ENCODE measurements around the gene CAD. TPM values are rescaled to one million over a fixed set of nuclear protein-coding genes. Genes with fewer than 3 reads are reported as not detected.

The CAD gene
- total and polyA plus RNA-seq, 4 donors: 6.3 to 23.2 (median 13.5) TPM

- no peaks in the 10 kb centered on the region for H3K27me3 ChIP-seq (ENCODE audit: control insufficient read depth in 4 of 4, insufficient read depth in 4 of 4, low read length in 3 of 4)
- H3K4me1 ChIP-seq (ENCODE audit: control insufficient read depth in 4 of 4, insufficient read depth in 4 of 4, low read length in 3 of 4): no peaks in the 10 kb centered on the region
- WGBS: 95% methylated on average over 19 of the region's 19 CpGs
- H3K9ac ChIP-seq (ENCODE audit: low read depth in 1 of 2, low read length in 2 of 2): no peak overlapping the region
- DNase-seq (ENCODE audit: low spot score): no peak
- H3K27ac ChIP-seq (ENCODE audit: low read depth in 1 of 2, low read length in 2 of 2): no peak overlapping the region
- H3K36me3 ChIP-seq (ENCODE audit: control insufficient read depth in 4 of 4, insufficient read depth in 3 of 4, low read depth in 1 of 4, low read length in 3 of 4): peaks cover 23 to 58% (median 48%) of the 10 kb centered on the region in 4 donors
- no peak overlapping the region for H3K4me3 ChIP-seq (ENCODE audit: low read depth in 1 of 3, low read length in 3 of 3)
- no peaks in the 10 kb centered on the region for H3K9me3 ChIP-seq (ENCODE audit: control insufficient read depth in 4 of 4, low read length in 3 of 4)
- TF ChIP-seq REST (IDR thresholded peaks at IDR 0.05): no peak
- TF ChIP-seq GABPA (IDR thresholded peaks at IDR 0.05 in 1 of 2, conservative IDR thresholded peaks at IDR 0.05 in 1 of 2): no peak
- TF ChIP-seq FOXA2 (IDR thresholded peaks at IDR 0.05): no peak
- no peak for TF ChIP-seq ATF3 (IDR thresholded peaks at IDR 0.05)
- no peak for TF ChIP-seq YY1 (IDR thresholded peaks at IDR 0.05)
- no peak for TF ChIP-seq RAD21 (IDR thresholded peaks at IDR 0.05)
- no peak for TF ChIP-seq SP1 (IDR thresholded peaks at IDR 0.05)
- TF ChIP-seq TAF1 (conservative IDR thresholded peaks at IDR 0.05): no peak
- TF ChIP-seq EGR1 (IDR thresholded peaks at IDR 0.05; ENCODE audit: low read depth in 2 of 2): no peak
- no peak for TF ChIP-seq HNF4G (IDR thresholded peaks at IDR 0.05)
- TF ChIP-seq MAX (IDR thresholded peaks at IDR 0.05): no peak
- no peak for TF ChIP-seq NR2F2 (IDR thresholded peaks at IDR 0.05)
- TF ChIP-seq CTCF (IDR thresholded peaks at IDR 0.05; ENCODE audit: low read depth, low read length, missing input control): no peak
- TF ChIP-seq HNF4A (conservative IDR thresholded peaks at IDR 0.05): no peak
- no peak for TF ChIP-seq JUND (IDR thresholded peaks at IDR 0.05)
- TF ChIP-seq ZBTB33 (IDR thresholded peaks at IDR 0.05): no peak
- no peak for TF ChIP-seq RXRA (IDR thresholded peaks at IDR 0.05)
- TF ChIP-seq FOXA1 (IDR thresholded peaks at IDR 0.05): no peak
These were observed 26.4 kb downstream of the CAD start for GRCh38 chr2:27243391-27244130.

Measured in liver (tissue), 9 donors.